K562 (cell line): ENCODE results near the gene SIAE. TPM values are rescaled to one million over a fixed set of nuclear protein-coding genes. Genes with fewer than 3 reads are reported as not detected.
A peak's percentile ranks its signal among the peaks of the same experiment; 100 is the strongest.

Experiments
- ATAC-seq: fragments of 200-7000 bp; cut with Tn5 transposase; 3 replicates; pipeline ENCODE4 v1.9.1; 2020; ENCODE audit warnings: moderate library complexity
- BruUV-seq: library from RNA; stranded (reverse); fragments of 400-500 nt; replicated peaks from 2 replicates; lab custom pipeline; 2021; lab: Mats Ljungman, UMichigan
- CTCF ChIA-PET: fragments of 300-600 bp; formaldehyde crosslinking; extraction: SDS; loops from one replicate; lab custom pipeline; 2021; ENCODE audit warnings: low intra/inter-chr PET ratio; lab: Yijun Ruan, JAX
- POLR2A ChIA-PET: fragments of 300-600, 350-650 bp; sonication (Branson Sonifier 250); formaldehyde crosslinking; extraction: SDS; loops from one replicate; lab custom pipeline; 2021; ENCODE audit warnings: antibody characterized with exemption, inconsistent platforms; lab: Yijun Ruan, JAX
- DNase-seq, 4 experiments: peaks; one replicate each; pipeline versions ENCODE4 v3.0.0 to v3.0.0-alpha.2; 2011 to 2018; ENCODE audit warnings: low spot score in 3 of 4, mixed read lengths in 3 of 4; ENCODE audit errors: extremely low read depth in 1 of 4
- FAIRE-seq: peaks from 2 replicates; lab custom pipeline; 2011; peaks lifted over from hg19 to GRCh38; lab: Jason Lieb, UNC
- H2AFZ ChIP-seq: 2 replicates; pipeline ENCODE4 v1.6.0; 2011; ENCODE audit warnings: low read depth, low read length, control low read depth, inconsistent platforms
- H3K27ac ChIP-seq: fragments of 200-600 bp; 3 replicates; pipeline ENCODE4 v1.8.0; 2011; ENCODE audit warnings: low read depth, mild to moderate bottlenecking, control low read depth, inconsistent platforms, low read length, moderate library complexity, mixed read lengths; ENCODE audit errors: extremely low read depth
- H3K27me3 ChIP-seq, 2 experiments: fragments of 300-600 bp in 1 of 2; 2 replicates in 1 of 2; 3 replicates in 1 of 2; pipeline versions ENCODE4 v1.6.0 to v1.8.0; 2011; ENCODE audit warnings: inconsistent platforms in 2 of 2, low read length in 2 of 2, mild to moderate bottlenecking in 1 of 2, mixed read lengths in 1 of 2, moderate library complexity in 1 of 2; ENCODE audit not compliant: control insufficient read depth in 2 of 2, insufficient read depth in 2 of 2
- H3K36me3 ChIP-seq: fragments of 300-600 bp; 3 replicates; pipeline ENCODE4 v1.8.0; 2011; ENCODE audit warnings: mild to moderate bottlenecking, low read length, inconsistent platforms; ENCODE audit not compliant: control insufficient read depth, insufficient read depth
- H3K4me1 ChIP-seq, 2 experiments: fragments of 200-600 bp in 1 of 2; replicated peaks in 1 of 2; 2 replicates in 1 of 2; 3 replicates in 1 of 2; pipeline versions ENCODE4 v1.5.1 to v1.8.0; 2011; ENCODE audit warnings: inconsistent platforms in 2 of 2, low read length in 2 of 2, mild to moderate bottlenecking in 1 of 2, mixed read lengths in 1 of 2, moderate library complexity in 1 of 2; ENCODE audit not compliant: control insufficient read depth in 2 of 2, insufficient read depth in 2 of 2
- H3K4me2 ChIP-seq: 2 replicates; pipeline ENCODE4 v1.6.1; 2011; ENCODE audit warnings: low read length, control low read depth, inconsistent platforms, mixed read lengths; ENCODE audit not compliant: insufficient read depth
- H3K4me3 ChIP-seq: fragments of 200-600 bp; sonication (generic), shearing (Covaris generic); 2 replicates; pipeline ENCODE4 v1.5.1; 2016; ENCODE audit warnings: control low read depth, inconsistent platforms
- H3K79me2 ChIP-seq: fragments of 200-600 bp; 3 replicates; pipeline ENCODE4 v1.8.0; 2011; ENCODE audit warnings: low read length, inconsistent platforms; ENCODE audit not compliant: control insufficient read depth, insufficient read depth
- H3K9ac ChIP-seq, 2 experiments: 2 replicates each; pipeline versions ENCODE4 v1.6.0 to v1.6.1; 2011; ENCODE audit warnings: low read depth in 2 of 2, low read length in 2 of 2, control low read depth in 1 of 2, inconsistent platforms in 1 of 2, mild to moderate bottlenecking in 1 of 2, mixed read lengths in 1 of 2; ENCODE audit not compliant: insufficient read depth in 1 of 2
- H3K9me1 ChIP-seq: one replicate; pipeline ENCODE4 v1.6.0; 2011; ENCODE audit warnings: inconsistent platforms, mild to moderate bottlenecking, low read length, moderate library complexity; ENCODE audit not compliant: control insufficient read depth, insufficient read depth
- H3K9me3 ChIP-seq: replicated peaks from 2 replicates; pipeline ENCODE4 v1.5.1; 2011; ENCODE audit warnings: low read depth, low read length, inconsistent platforms; ENCODE audit not compliant: control insufficient read depth, insufficient read depth
- H4K20me1 ChIP-seq: replicated peaks from 2 replicates; pipeline ENCODE4 v1.6.1; 2011; ENCODE audit warnings: low read length, inconsistent platforms, mixed read lengths; ENCODE audit not compliant: control insufficient read depth, insufficient read depth
- BCOR ChIP-seq: fragments of 450-650 bp; IDR thresholded peaks from 2 replicates; pipeline ENCODE4 v1.6.1; 2016
- JUNB ChIP-seq: fragments of 450-650 bp; formaldehyde crosslinking; conservative IDR thresholded peaks from 2 replicates; pipeline ENCODE4 v1.4.0; 2020; ENCODE audit warnings: mild to moderate bottlenecking
- MYC ChIP-seq, 2 experiments: fragments of 250-450 bp in 1 of 2; sonication (Bioruptor Pico) in 1 of 2; IDR thresholded peaks; 2 replicates each; pipeline versions ENCODE4 v1.5.1 to v1.6.1; 2012 to 2021; ENCODE audit warnings: low read depth in 2 of 2, borderline replicate concordance in 1 of 2, improper control_type of control experiment in 1 of 2, low read length in 1 of 2, mild to moderate bottlenecking in 1 of 2, moderate library complexity in 1 of 2
- NBN ChIP-seq: fragments of 450-650 bp; IDR thresholded peaks from 2 replicates; pipeline ENCODE4 v1.6.1; 2016; ENCODE audit warnings: low read depth, mild to moderate bottlenecking
- POLR3A ChIP-seq: IDR thresholded peaks from 2 replicates; pipeline ENCODE4 v1.6.1; 2011; ENCODE audit warnings: borderline replicate concordance, mild to moderate bottlenecking, moderate library complexity; ENCODE audit not compliant: insufficient read length, insufficient read depth; ENCODE audit errors: extremely low read depth
- PRMT5 ChIP-seq: sonication (generic); formaldehyde crosslinking; IDR thresholded peaks from 2 replicates; pipeline ENCODE4 v1.5.0; 2020; ENCODE audit warnings: missing genetic modification reagents
- RAD51 ChIP-seq: fragments of 450-650 bp; IDR thresholded peaks from 2 replicates; pipeline ENCODE4 v1.7.1; 2016; ENCODE audit warnings: low read depth, mild to moderate bottlenecking, borderline replicate concordance
- SIN3B ChIP-seq: fragments of 450-650 bp; IDR thresholded peaks from 2 replicates; pipeline ENCODE4 v1.6.1; 2017; ENCODE audit warnings: low read depth, mild to moderate bottlenecking, moderate library complexity
- TBL1XR1 ChIP-seq, 2 experiments: IDR thresholded peaks; 2 replicates each; pipeline ENCODE4 v1.6.1; 2012; ENCODE audit warnings: improper control_type of control experiment in 2 of 2, low read length in 2 of 2, mild to moderate bottlenecking in 1 of 2
- ZBTB7A ChIP-seq: IDR thresholded peaks from 2 replicates; pipeline ENCODE4 v1.6.1; 2011; ENCODE audit warnings: low read depth, mild to moderate bottlenecking, low read length, moderate library complexity, borderline replicate concordance; ENCODE audit not compliant: control insufficient read depth
- ZFX ChIP-seq: sonication (generic); formaldehyde crosslinking; IDR thresholded peaks from 2 replicates; pipeline ENCODE4 v1.8.0; 2022; ENCODE audit warnings: mild to moderate bottlenecking, missing genetic modification reagents, moderate library complexity
- ZNF561 ChIP-seq: fragments of 450-650 bp; formaldehyde crosslinking; conservative IDR thresholded peaks from 2 replicates; pipeline ENCODE4 v1.4.0; 2020; ENCODE audit warnings: mild to moderate bottlenecking, moderate library complexity
- WGBS: fragments of 100-300 bp; shearing (Covaris generic); methylation state at CpG from one replicate; pipeline ENCODE4 v1.1.6; 2016; ENCODE audit warnings: low coverage, mixed read lengths; ENCODE audit not compliant: insufficient coverage; ENCODE audit errors: missing lambda C conversion rate; 5-methylcytosine and 5-hydroxymethylcytosine counted together
- in situ Hi-C: fragments of 300-500 bp; cut with MboI; formaldehyde crosslinking; loops from 4 replicates; pipeline ENCODE4 v1.15.0; 2018; ENCODE audit warnings: inconsistent platforms, mixed read lengths
- intact Hi-C: fragments of 100-400 bp; cut with micrococcal nuclease; formaldehyde crosslinking; loops from 2 replicates; pipeline ENCODE4 v1.14.2; 2022
- polyA plus RNA-seq, 8 experiments: library from polyadenylated mRNA; depleted of rRNA in 4 of 8; stranded (reverse) in 5 of 8; unstranded in 3 of 8; fragments of >200 nt; fragmentation: Nextera tagmentation in 2 of 8; fragmentation: Illumina TruSeq in 1 of 8; extraction: Ambion mirVana in 2 of 8; extraction: Trizol in 1 of 8; gene quantifications; 2 replicates each; pipeline versions ENCODE4 v1.2.1 to v1.2.3, GENCODE V29; 2011 to 2014; ENCODE audit warnings: inconsistent platforms in 1 of 8, missing spikeins in 1 of 8
- total RNA-seq, 7 experiments: library from RNA; depleted of rRNA in 6 of 7; stranded (reverse); fragments of >200 nt in 6 of 7; fragmentation: Illumina TruSeq in 2 of 7; extraction: Trizol in 2 of 7; gene quantifications; 2 replicates each; pipeline versions ENCODE4 v1.2.1 to v1.2.3, GENCODE V29; 2011 to 2021; ENCODE audit warnings: low replicate concordance in 1 of 7
- TF ChIP-seq, protein P1 (sequence below): fragments of 450-650 bp; formaldehyde crosslinking; IDR thresholded peaks from 2 replicates; pipeline ENCODE4 v1.4.0; 2020; ENCODE audit warnings: mild to moderate bottlenecking, moderate library complexity
- TF ChIP-seq, protein P2 (sequence below), 2 experiments: fragments of 200-800 bp in 1 of 2; sonication (Bioruptor generic) in 1 of 2; sonication (generic) in 1 of 2; formaldehyde crosslinking in 1 of 2; IDR thresholded peaks in 1 of 2; conservative IDR thresholded peaks in 1 of 2; 2 replicates each; pipeline versions ENCODE4 v1.5.0 to v1.6.1; 2016 to 2020; ENCODE audit warnings: missing compliant biosample characterization in 1 of 2, missing genetic modification characterization in 1 of 2, missing genetic modification reagents in 1 of 2
- TF ChIP-seq, protein P3 (sequence below): fragments of 450-650 bp; conservative IDR thresholded peaks from 2 replicates; pipeline ENCODE4 v1.6.1; 2016; ENCODE audit warnings: missing genetic modification characterization, low read depth, mild to moderate bottlenecking, control low read depth, missing compliant biosample characterization

The SIAE gene
- total and polyA plus RNA-seq, 9 of the 15 experiments (the other 6 are each of a cell fraction or from before 2014, with no cell fraction given) = 0.89 to 9.6 (median 3.7) TPM

DNA sequence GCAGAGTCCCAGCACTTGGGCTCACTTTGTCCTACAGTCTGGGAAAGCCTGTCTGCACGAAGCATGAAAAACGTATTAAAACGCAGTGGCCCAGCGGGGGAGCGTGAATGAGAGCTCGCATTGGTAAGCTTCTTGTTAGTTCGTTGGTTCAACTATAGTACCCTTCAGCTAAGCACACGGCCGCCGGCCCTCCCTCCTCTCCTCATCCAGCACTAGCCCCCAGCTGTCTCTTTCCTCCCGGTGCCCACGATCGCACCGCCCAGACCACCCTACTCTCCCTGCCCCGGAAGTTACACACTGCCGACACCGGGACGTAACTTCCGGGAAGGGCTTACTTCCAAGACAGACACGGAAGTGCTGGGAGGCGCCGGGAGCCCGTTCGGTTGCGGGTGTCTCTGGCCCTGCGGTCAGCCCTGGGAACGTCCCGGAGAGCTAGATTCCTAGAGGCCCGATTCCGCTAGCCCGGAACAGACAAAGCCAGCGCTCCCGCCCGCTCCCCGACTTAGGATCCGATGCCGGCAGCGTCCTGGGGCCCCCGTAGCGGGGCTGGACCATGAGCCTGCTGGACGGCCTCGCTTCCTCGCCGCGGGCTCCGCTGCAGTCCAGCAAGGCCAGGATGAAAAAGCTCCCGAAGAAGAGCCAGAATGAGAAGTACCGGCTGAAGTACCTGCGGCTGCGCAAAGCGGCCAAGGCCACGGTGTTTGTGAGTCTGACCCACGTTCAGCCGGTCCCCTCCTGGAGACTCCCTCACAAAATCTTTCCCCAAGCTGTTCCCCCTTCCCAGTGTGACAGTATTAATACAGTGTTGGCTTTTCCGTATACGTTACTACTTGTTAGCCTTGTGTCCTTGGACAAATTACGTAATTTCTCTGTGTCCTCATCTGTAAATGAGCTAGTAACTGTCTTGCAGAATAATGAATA lies 50.7 kb downstream of the SIAE start, which contains the start of gene TBRG1:
Gene TBRG1 (plus strand): TSS at position 334 of the 921 bp plus-strand sequence. CDS start 220 bp downstream, at position 554.
- peak; percentile 98 for ATAC-seq
- H3K4me2 ChIP-seq = peak within 1 kb of the TSS; percentile 87
- peak within 1 kb of the TSS; percentile 77 for H3K27ac ChIP-seq
- intact Hi-C loops = loop anchor here (1.0 kb wide), 1 partner anchor 21 kb away; no protein-coding TSS in a partner anchor
- peaks cover 34% of the 10 kb centered on the region for H3K36me3 ChIP-seq
- peak; percentile 84 for FAIRE-seq
- DNase-seq = peak; percentile 83 to 94 (median 88)
- peak within 1 kb of the TSS; percentile 75 for H3K4me3 ChIP-seq
- H3K9me3 ChIP-seq = no peaks in the 10 kb centered on the region
- ChIA-PET CTCF (no interaction called here), POLR2A (interaction anchor here (0.6 to 1.7 kb wide), 8 partner anchors 9 to 1566 kb away, joined by 3 to 7 read pairs (median 3); no protein-coding TSS in a partner anchor)
- H3K9ac ChIP-seq = peak within 1 kb of the TSS; percentile 86 to 98
- in situ Hi-C loops = no loop called here
- H3K27me3 ChIP-seq = peaks cover 0 to 6% of the 10 kb centered on the region in 2 experiments; a peak in 3 of 5 replicates
- H4K20me1 ChIP-seq = no peaks in the 10 kb centered on the region
- BruUV-seq = TSS peak; percentile 51
- 2% methylated on average over 42 of the region's 57 CpGs for WGBS
- H3K4me1 ChIP-seq = peaks cover 0 to 13% of the 10 kb centered on the region in 2 experiments; a peak in 4 of 5 replicates
- H3K79me2 ChIP-seq = peaks cover 35% of the 10 kb centered on the region
- peak within 1 kb of the TSS; percentile 87 for H2AFZ ChIP-seq
- peaks cover 4% of the 10 kb centered on the region for H3K9me1 ChIP-seq
- TF ChIP-seq ZFX (peak; percentile 84), POLR3A (no peak), NBN (0 out of 2 replicates have a peak, but pooled peaks have one; percentile 48), PRMT5 (CRISPR knock-in tag) (no peak), ZBTB7A (peak; percentile 67; the same call in 1 of the 2 replicates), ZNF561 (CRISPR knock-in tag) (no peak), SIN3B (peak; percentile 58; the same call in 1 of the 2 replicates), MYC (IDR thresholded peaks at IDR 0.05; ENCODE audit: low read depth, low read length) (no peak), MYC (CRISPR knock-in tag; IDR thresholded peaks at IDR 0.05; ENCODE audit: borderline replicate concordance, low read depth) (peak; percentile 54; the same call in 1 of the 2 replicates), TBL1XR1 (IDR thresholded peaks at IDR 0.05; ENCODE audit: low read length in 2 of 2) (peak in 1 of 2 experiments; percentile 16; a peak in 1 of 4 replicates), BCOR (peak; percentile 10; the same call in 1 of the 2 replicates), RAD51 (no peak), JUNB (CRISPR knock-in tag) (no peak)
- TF ChIP-seq, protein P1, sequence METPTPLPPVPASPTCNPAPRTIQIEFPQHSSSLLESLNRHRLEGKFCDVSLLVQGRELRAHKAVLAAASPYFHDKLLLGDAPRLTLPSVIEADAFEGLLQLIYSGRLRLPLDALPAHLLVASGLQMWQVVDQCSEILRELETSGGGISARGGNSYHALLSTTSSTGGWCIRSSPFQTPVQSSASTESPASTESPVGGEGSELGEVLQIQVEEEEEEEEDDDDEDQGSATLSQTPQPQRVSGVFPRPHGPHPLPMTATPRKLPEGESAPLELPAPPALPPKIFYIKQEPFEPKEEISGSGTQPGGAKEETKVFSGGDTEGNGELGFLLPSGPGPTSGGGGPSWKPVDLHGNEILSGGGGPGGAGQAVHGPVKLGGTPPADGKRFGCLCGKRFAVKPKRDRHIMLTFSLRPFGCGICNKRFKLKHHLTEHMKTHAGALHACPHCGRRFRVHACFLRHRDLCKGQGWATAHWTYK (CRISPR knock-in tag) = no peak; the same call in none of the 2 replicates
- TF ChIP-seq, protein P2, sequence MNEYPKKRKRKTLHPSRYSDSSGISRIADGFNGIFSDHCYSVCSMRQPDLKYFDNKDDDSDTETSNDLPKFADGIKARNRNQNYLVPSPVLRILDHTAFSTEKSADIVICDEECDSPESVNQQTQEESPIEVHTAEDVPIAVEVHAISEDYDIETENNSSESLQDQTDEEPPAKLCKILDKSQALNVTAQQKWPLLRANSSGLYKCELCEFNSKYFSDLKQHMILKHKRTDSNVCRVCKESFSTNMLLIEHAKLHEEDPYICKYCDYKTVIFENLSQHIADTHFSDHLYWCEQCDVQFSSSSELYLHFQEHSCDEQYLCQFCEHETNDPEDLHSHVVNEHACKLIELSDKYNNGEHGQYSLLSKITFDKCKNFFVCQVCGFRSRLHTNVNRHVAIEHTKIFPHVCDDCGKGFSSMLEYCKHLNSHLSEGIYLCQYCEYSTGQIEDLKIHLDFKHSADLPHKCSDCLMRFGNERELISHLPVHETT (CRISPR knock-in tag; conservative IDR thresholded peaks at IDR 0.05 in 1 of 2, IDR thresholded peaks at IDR 0.05 in 1 of 2) = 0 out of 4 replicates have a peak, but pooled peaks of 1 of the 2 experiments have one; percentile 40
- TF ChIP-seq, protein P3, sequence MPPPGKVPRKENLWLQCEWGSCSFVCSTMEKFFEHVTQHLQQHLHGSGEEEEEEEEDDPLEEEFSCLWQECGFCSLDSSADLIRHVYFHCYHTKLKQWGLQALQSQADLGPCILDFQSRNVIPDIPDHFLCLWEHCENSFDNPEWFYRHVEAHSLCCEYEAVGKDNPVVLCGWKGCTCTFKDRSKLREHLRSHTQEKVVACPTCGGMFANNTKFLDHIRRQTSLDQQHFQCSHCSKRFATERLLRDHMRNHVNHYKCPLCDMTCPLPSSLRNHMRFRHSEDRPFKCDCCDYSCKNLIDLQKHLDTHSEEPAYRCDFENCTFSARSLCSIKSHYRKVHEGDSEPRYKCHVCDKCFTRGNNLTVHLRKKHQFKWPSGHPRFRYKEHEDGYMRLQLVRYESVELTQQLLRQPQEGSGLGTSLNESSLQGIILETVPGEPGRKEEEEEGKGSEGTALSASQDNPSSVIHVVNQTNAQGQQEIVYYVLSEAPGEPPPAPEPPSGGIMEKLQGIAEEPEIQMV (tag) = no peak
